ENCODE results near the gene CASZ1. TPM values are rescaled to one million over a fixed set of nuclear protein-coding genes. Genes with fewer than 3 reads are reported as not detected.

Gene CASZ1
- polyA plus RNA-seq, 1 experiment: 0.06 TPM

GRCh38 chr1:10838541-10838940 is 42.1 kb upstream of the CASZ1 start:
- ChIA-PET POLR2A (no interaction called here), CTCF (no interaction called here)
- Histone ChIP-seq H3K27ac (ENCODE audit: low read depth, low read length) (no peak overlapping the region), H3K9me3 (ENCODE audit: control insufficient read depth, insufficient read depth, low read length) (peaks cover 8% of the 10 kb centered on the region; the same call in 1 of the 2 replicates), H3K27me3 (ENCODE audit: control insufficient read depth, insufficient read depth, low read length) (peaks cover 31% of the 10 kb centered on the region), H3K4me3 (ENCODE audit: low read depth, low read length) (no peak overlapping the region)
- no peak for TF ChIP-seq CTCF (IDR thresholded peaks at IDR 0.05; ENCODE audit: low read depth, low read length)
- no peak for DNase-seq (ENCODE audit: low read depth, low spot score)

- no peak for DNase-seq (ENCODE audit: low read depth, low spot score)
- H3K9me3 ChIP-seq (ENCODE audit: control insufficient read depth, insufficient read depth, low read length): peaks cover 4% of the 10 kb centered on the region; the same call in 1 of the 2 replicates
- ChIA-PET CTCF (interaction anchor here (1.2 kb wide), 1 partner anchor 30 kb away, joined by 4 read pairs; no protein-coding TSS in a partner anchor), POLR2A (no interaction called here)
- peaks cover 26% of the 10 kb centered on the region for H3K27me3 ChIP-seq (ENCODE audit: control insufficient read depth, insufficient read depth, low read length)
- H3K27ac ChIP-seq (ENCODE audit: low read depth, low read length): no peak overlapping the region
- H3K4me3 ChIP-seq (ENCODE audit: low read depth, low read length): no peak overlapping the region
- TF ChIP-seq CTCF (IDR thresholded peaks at IDR 0.05; ENCODE audit: low read depth, low read length): no peak
Observed at GRCh38 chr1:10836726-10837125, 40.3 kb upstream of the CASZ1 start.

DNA sequence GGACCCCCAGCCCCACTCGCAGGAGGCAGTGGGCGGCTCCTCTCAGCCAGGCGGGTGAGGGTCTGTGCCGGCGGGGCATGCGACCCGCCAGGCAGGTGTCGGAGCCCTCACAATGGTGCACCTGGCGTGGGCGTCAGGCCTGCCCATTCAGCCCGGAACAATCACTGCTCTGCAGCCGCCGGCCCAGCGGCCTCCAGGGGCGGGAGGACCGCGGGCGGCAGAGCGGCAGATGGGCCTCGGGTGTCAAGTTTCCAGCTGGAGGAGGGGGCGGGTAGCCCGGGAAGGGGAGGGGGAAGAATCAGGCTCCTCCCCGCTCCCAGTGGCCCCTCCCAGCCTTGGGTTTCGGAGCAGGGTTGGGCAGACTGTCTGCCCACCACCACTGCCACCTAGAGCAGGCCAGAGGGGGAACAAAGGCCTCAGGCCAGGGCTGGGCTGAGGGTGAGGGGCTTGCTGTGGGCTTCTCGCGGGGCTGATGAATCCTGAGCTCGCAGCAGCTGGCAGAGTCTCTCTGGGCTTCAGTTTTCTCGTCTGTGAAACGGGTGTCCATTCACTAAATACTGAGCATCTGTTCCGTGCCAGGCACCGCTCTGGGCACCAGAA is 39.5 kb upstream of the CASZ1 start:
- CTCF ChIA-PET: no interaction called here
- DNase-seq (ENCODE audit: low read depth, low spot score): no peak

GRCh38 chr1:10835421-10835820 is 39.0 kb upstream of the CASZ1 start:
- POLR2A ChIA-PET: no interaction called here
- H3K4me3 ChIP-seq (ENCODE audit: low read depth, low read length): no peak overlapping the region
- DNase-seq (ENCODE audit: low read depth, low spot score): no peak
- H3K9me3 ChIP-seq (ENCODE audit: control insufficient read depth, insufficient read depth, low read length): peaks cover 4% of the 10 kb centered on the region; the same call in 1 of the 2 replicates
- H3K27ac ChIP-seq (ENCODE audit: low read depth, low read length): no peak overlapping the region
- peaks cover 28% of the 10 kb centered on the region for H3K27me3 ChIP-seq (ENCODE audit: control insufficient read depth, insufficient read depth, low read length)
- no peak for TF ChIP-seq CTCF (IDR thresholded peaks at IDR 0.05; ENCODE audit: low read depth, low read length)
- CTCF ChIA-PET: interaction anchor here (0.7 kb wide), 1 partner anchor 32 kb away, joined by 7 read pairs; no protein-coding TSS in a partner anchor

More for the DNA sequence above, 39.5 kb upstream of the CASZ1 start:
- Histone ChIP-seq H3K27ac (ENCODE audit: low read depth, low read length) (no peak overlapping the region), H3K27me3 (ENCODE audit: control insufficient read depth, insufficient read depth, low read length) (peaks cover 26% of the 10 kb centered on the region), H3K4me3 (ENCODE audit: low read depth, low read length) (no peak overlapping the region), H3K9me3 (ENCODE audit: control insufficient read depth, insufficient read depth, low read length) (peaks cover 4% of the 10 kb centered on the region; the same call in 1 of the 2 replicates)
- TF ChIP-seq CTCF (IDR thresholded peaks at IDR 0.05; ENCODE audit: low read depth, low read length): no peak
- POLR2A ChIA-PET: no interaction called here

DNA sequence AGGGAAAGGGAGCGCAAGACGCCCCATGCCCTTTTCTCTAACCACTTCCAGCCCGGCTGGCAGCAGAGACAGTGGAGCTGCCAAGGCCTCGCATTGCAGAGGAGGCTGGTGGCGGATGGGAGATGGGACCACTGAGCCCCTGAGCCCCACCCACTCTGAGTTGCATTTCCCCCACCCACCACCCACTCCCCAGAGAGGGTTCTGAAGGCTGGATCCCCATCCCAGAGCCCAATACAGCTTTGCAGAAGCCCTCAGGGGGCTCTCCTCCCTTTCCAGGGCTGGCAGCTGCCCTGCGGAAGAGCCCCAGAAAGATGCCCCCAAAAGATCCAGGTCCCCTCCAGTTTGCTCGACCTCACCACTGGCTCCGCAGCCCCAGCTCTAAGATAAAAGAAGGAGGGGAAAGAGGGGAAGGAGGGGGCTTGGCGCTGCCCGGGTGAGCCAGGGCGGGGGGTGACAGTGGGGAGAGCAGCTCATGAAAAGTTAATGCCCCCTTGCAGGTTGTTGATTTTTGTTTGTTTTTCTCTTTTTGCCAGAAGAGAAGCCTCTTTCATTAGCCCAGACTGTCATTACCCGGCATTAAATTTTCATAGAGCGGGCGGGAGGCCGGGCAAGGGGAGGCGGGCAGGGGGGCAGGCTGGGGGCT is 38.4 kb upstream of the CASZ1 start:
- no peak overlapping the region for H3K4me3 ChIP-seq (ENCODE audit: low read depth, low read length)
- no peak for DNase-seq (ENCODE audit: low read depth, low spot score)
- ChIA-PET POLR2A (no interaction called here), CTCF (interaction anchor here (0.7 kb wide), 1 partner anchor 32 kb away, joined by 7 read pairs; no protein-coding TSS in a partner anchor)
- H3K9me3 ChIP-seq (ENCODE audit: control insufficient read depth, insufficient read depth, low read length): peaks cover 4% of the 10 kb centered on the region; the same call in 1 of the 2 replicates
- H3K27ac ChIP-seq (ENCODE audit: low read depth, low read length): no peak overlapping the region
- H3K27me3 ChIP-seq (ENCODE audit: control insufficient read depth, insufficient read depth, low read length): peaks cover 32% of the 10 kb centered on the region
- no peak for TF ChIP-seq CTCF (IDR thresholded peaks at IDR 0.05; ENCODE audit: low read depth, low read length)
